Effector memory CD4-positive, alpha-beta T cell (primary cell): ENCODE data around the gene FBLN1.
"Not testable (repeated sequence)": the region's sequence is repeated elsewhere in the genome, so short reads cannot be mapped to it uniquely, and the experiment has no call there.

ENCODE experiments used
- DNase-seq, 3 donors: peaks; one replicate each; pipeline ENCODE4 v3.0.0-alpha.2; 2020
- H3K27ac ChIP-seq: 2 replicates; pipeline ENCODE4 v1.7.0; 2013; ENCODE audit warnings: mild to moderate bottlenecking, low read length, moderate library complexity; ENCODE audit not compliant: insufficient read depth, poor library complexity, severe bottlenecking
- H3K27me3 ChIP-seq: replicated peaks from 2 replicates; pipeline ENCODE4 v1.7.0; 2013; ENCODE audit warnings: mild to moderate bottlenecking, low read length; ENCODE audit not compliant: insufficient read depth, control insufficient read depth, poor library complexity, severe bottlenecking
- H3K36me3 ChIP-seq: 2 replicates; pipeline ENCODE4 v1.7.0; 2013; ENCODE audit warnings: mild to moderate bottlenecking, low read length, moderate library complexity; ENCODE audit not compliant: control insufficient read depth, insufficient read depth
- H3K4me1 ChIP-seq: 2 replicates; pipeline ENCODE4 v1.7.0; 2013; ENCODE audit warnings: low read length, mild to moderate bottlenecking; ENCODE audit not compliant: control insufficient read depth, insufficient read depth, poor library complexity, severe bottlenecking
- H3K4me3 ChIP-seq: 2 replicates; pipeline ENCODE4 v1.7.0; 2013; ENCODE audit warnings: low read length, low read depth, mild to moderate bottlenecking; ENCODE audit not compliant: insufficient read depth, poor library complexity, severe bottlenecking
- H3K9me3 ChIP-seq: 2 replicates; pipeline ENCODE4 v1.7.0; 2013; ENCODE audit warnings: mild to moderate bottlenecking, low read length, moderate library complexity; ENCODE audit not compliant: control insufficient read depth

The FBLN1 gene

GRCh38 chr22:45616432-45616831 is 113.7 kb downstream of the FBLN1 start:
- H3K27ac ChIP-seq, result no peak overlapping the region

GRCh38 chr22:45617948-45618347 is 115.3 kb downstream of the FBLN1 start:
- no peaks in the 10 kb centered on the region for H3K27me3 ChIP-seq
- no peaks in the 10 kb centered on the region for H3K9me3 ChIP-seq
- H3K4me1 ChIP-seq, result no peaks in the 10 kb centered on the region
- H3K36me3 ChIP-seq, result no peaks in the 10 kb centered on the region
- H3K4me3 ChIP-seq, result no peak overlapping the region
- no peak overlapping the region for H3K27ac ChIP-seq
- DNase-seq, result no peak

More at GRCh38 chr22:45616432-45616831, 113.7 kb downstream of the FBLN1 start:
- Histone ChIP-seq H3K4me1 (no peaks in the 10 kb centered on the region), H3K4me3 (no peak overlapping the region), H3K36me3 (no peaks in the 10 kb centered on the region), H3K9me3 (no peaks in the 10 kb centered on the region), H3K27me3 (no peaks in the 10 kb centered on the region)
- no peak for DNase-seq

GRCh38 chr22:45620706-45621105 is 118.0 kb downstream of the FBLN1 start:
- no peaks in the 10 kb centered on the region for H3K4me1 ChIP-seq
- no peak for DNase-seq
- H3K27ac ChIP-seq, result no peak overlapping the region
- H3K36me3 ChIP-seq, result no peaks in the 10 kb centered on the region
- H3K4me3 ChIP-seq, result no peak overlapping the region
- no peaks in the 10 kb centered on the region for H3K27me3 ChIP-seq
- H3K9me3 ChIP-seq, result no peaks in the 10 kb centered on the region

GRCh38 chr22:45621836-45622600 is 119.3 kb downstream of the FBLN1 start:
- Histone ChIP-seq H3K27ac (no peak overlapping the region), H3K36me3 (no peaks in the 10 kb centered on the region), H3K27me3 (no peaks in the 10 kb centered on the region), H3K4me1 (no peaks in the 10 kb centered on the region), H3K9me3 (no peaks in the 10 kb centered on the region), H3K4me3 (no peak overlapping the region)
- no peak for DNase-seq

GRCh38 chr22:45623464-45624145 is 120.9 kb downstream of the FBLN1 start:
- not testable (repeated sequence) for H3K4me1 ChIP-seq, H3K36me3 ChIP-seq, H3K27me3 ChIP-seq, H3K27ac ChIP-seq, H3K9me3 ChIP-seq, H3K4me3 ChIP-seq, DNase-seq

- H3K4me3 ChIP-seq, result no peak overlapping the region
- H3K4me1 ChIP-seq, result no peaks in the 10 kb centered on the region
- H3K36me3 ChIP-seq, result no peaks in the 10 kb centered on the region
- no peak overlapping the region for H3K27ac ChIP-seq
- H3K9me3 ChIP-seq, result no peaks in the 10 kb centered on the region
- H3K27me3 ChIP-seq, result no peaks in the 10 kb centered on the region
- no peak for DNase-seq
Measured at GRCh38 chr22:45626198-45626651, 123.5 kb downstream of the FBLN1 start.

GRCh38 chr22:45627489-45628233 is 125.0 kb downstream of the FBLN1 start:
- H3K4me1 ChIP-seq, result no peaks in the 10 kb centered on the region
- no peaks in the 10 kb centered on the region for H3K9me3 ChIP-seq
- DNase-seq, result no peak
- H3K27ac ChIP-seq, result no peak overlapping the region
- no peaks in the 10 kb centered on the region for H3K27me3 ChIP-seq
- H3K4me3 ChIP-seq, result no peak overlapping the region
- no peaks in the 10 kb centered on the region for H3K36me3 ChIP-seq

GRCh38 chr22:45628515-45628914 is 125.8 kb downstream of the FBLN1 start:
- no peaks in the 10 kb centered on the region for H3K27me3 ChIP-seq

GRCh38 chr22:45629469-45630089 is 126.9 kb downstream of the FBLN1 start:
- no peaks in the 10 kb centered on the region for H3K4me1 ChIP-seq
- no peak for DNase-seq
- H3K27me3 ChIP-seq, result no peaks in the 10 kb centered on the region

More at GRCh38 chr22:45628515-45628914, 125.8 kb downstream of the FBLN1 start:
- no peaks in the 10 kb centered on the region for H3K36me3 ChIP-seq
- H3K4me3 ChIP-seq, result no peak overlapping the region
- H3K4me1 ChIP-seq, result no peaks in the 10 kb centered on the region
- DNase-seq, result no peak
- no peak overlapping the region for H3K27ac ChIP-seq
- no peaks in the 10 kb centered on the region for H3K9me3 ChIP-seq

More at GRCh38 chr22:45629469-45630089, 126.9 kb downstream of the FBLN1 start:
- Histone ChIP-seq H3K27ac (no peak overlapping the region), H3K36me3 (no peaks in the 10 kb centered on the region), H3K4me3 (no peak overlapping the region), H3K9me3 (no peaks in the 10 kb centered on the region)
